ENCODE results near the gene TMEM200A. TPM values are rescaled to one million over a fixed set of nuclear protein-coding genes. Genes with fewer than 3 reads are reported as not detected.

The TMEM200A gene
- total RNA-seq, 2 experiments from 2014 or later, result 0.34 to 0.78 TPM

DNA sequence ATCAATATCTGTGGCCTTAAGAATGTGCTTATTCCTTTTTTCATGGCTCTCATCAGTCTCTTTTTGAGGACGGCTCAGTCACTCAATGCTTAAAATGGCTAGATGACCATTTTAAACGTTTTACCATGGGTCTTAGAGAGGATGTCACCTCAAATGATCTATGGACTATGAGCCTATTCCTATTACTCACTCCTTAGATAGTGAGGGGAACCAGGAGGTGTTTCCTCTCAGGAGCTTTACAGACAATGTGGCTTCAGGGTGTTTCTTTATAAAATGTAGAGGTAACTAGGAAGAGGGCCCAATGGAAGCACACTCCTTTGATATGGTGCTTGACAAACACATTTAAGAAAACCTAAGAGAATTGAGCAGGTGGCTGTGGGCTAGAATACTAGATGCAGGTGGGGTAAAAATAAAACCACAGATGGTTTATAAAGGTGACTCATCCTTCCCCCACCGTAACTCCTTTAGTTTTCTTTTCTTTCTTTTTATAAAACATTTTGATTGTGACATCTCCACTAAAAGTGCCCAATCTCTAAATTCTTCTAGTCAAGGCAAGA lies 1.5 kb upstream of the TMEM200A start:
- Mint-ChIP-seq H3K9me3 (peaks cover 10% of the 10 kb centered on the region), H3K4me1 (ENCODE audit: low read depth) (peaks cover 19% of the 10 kb centered on the region), H3K27ac (no peak overlapping the region), H3K36me3 (no peaks in the 10 kb centered on the region), H3K4me3 (peak overlapping the region; percentile 76), H3K27me3 (peaks cover 7% of the 10 kb centered on the region)
- intact Hi-C loops (cut with micrococcal nuclease), result no loop called here
- ChIA-PET POLR2A (no interaction called here), CTCF (interaction anchor here (3.3 kb wide), 1 partner anchor 334 kb away, joined by 27 read pairs; no protein-coding TSS in a partner anchor)
- no peak for DNase-seq

DNA sequence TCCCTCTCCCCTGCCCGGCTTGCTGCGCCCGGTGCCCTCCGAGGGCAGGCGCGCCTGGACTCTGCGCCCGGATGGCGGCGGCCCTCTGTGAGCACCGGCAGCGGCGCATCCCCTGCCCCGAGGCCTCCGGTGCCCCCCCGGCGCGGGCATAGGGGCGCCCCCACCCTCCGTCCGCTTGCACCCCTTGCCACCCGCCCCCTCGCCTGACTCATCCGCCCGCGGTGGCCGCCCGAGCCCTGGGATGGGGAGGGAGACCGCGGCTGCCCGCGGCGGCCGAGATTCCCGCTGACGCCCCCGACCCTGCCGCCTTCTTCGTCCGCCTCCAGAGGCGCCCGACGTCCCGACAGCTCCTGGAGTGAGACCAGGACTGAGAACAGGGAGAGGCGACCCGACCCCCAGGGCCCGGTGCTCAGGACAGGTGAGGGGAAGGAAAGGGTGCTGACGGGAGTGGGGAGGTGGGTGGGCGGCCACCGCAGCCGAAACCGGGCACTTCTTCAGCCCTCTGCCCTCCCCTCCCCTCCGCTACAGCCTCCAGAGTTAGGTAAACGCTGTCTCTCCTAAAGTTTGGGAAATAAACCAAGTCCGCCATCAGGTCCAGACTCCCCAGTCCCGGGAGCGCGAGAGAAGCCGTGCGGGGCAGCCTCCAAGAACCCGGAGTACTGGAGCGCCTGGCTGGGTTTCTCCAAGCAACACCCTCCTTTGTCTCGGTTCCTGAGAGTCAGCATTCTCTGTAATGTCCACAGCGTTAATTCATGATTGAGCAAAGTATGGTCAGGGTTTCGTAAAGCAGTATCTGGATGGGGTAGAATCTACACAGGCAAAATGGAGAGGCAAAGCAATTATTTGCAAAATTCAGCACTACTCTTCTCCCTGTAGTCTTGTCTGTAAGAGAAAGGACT lies 539 bp downstream of the TMEM200A start:
- H3K27ac Mint-ChIP-seq, result no peak overlapping the region
- H3K36me3 Mint-ChIP-seq, result no peaks in the 10 kb centered on the region
- CTCF ChIA-PET, result interaction anchor here (0.5 to 3.3 kb wide), 11 partner anchors 10 to 375 kb away, joined by 3 to 27 read pairs (median 3); no protein-coding TSS in a partner anchor
- POLR2A ChIA-PET, result no interaction called here
- DNase-seq, result peak; percentile 61
- H3K9me3 Mint-ChIP-seq, result no peaks in the 10 kb centered on the region
- peaks cover 7% of the 10 kb centered on the region for H3K27me3 Mint-ChIP-seq
- H3K4me3 Mint-ChIP-seq, result peak overlapping the region; percentile 76
- intact Hi-C loops (cut with micrococcal nuclease), result loop anchor here (5.0 kb wide), 2 partner anchors 146 to 229 kb away; no protein-coding TSS in a partner anchor
- H3K4me1 Mint-ChIP-seq (ENCODE audit: low read depth), result peaks cover 19% of the 10 kb centered on the region

DNA sequence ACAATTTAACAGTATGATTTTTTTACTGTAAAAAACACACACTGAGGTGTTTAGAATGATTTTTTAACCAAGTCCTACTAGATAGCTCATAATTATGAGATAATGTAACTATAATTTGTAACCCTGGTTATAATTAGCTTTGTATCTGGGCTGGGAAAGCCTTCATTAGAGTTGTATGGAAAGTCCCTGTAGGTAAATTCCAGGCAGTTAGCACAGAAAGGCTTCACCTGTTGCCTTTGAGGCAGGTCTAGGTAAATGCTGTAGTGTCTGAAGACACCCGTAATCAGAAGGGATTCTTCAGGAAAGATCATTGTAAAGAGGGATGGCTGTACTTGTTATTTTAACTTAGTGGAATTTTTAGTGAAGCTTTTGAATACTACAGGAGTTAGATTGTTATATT lies 1.9 kb downstream of the TMEM200A start:
- CTCF ChIA-PET, result interaction anchor here (1.3 to 2.2 kb wide), 2 partner anchors 14 to 331 kb away, joined by 6 to 8 read pairs; no protein-coding TSS in a partner anchor
- H3K27ac Mint-ChIP-seq, result no peak overlapping the region
- intact Hi-C loops (cut with micrococcal nuclease), result loop anchor here (5.0 kb wide), 2 partner anchors 145 to 230 kb away; no protein-coding TSS in a partner anchor
- POLR2A ChIA-PET, result no interaction called here
- H3K27me3 Mint-ChIP-seq, result peaks cover 7% of the 10 kb centered on the region
- H3K9me3 Mint-ChIP-seq, result no peaks in the 10 kb centered on the region
- peaks cover 19% of the 10 kb centered on the region for H3K4me1 Mint-ChIP-seq (ENCODE audit: low read depth)
- no peak overlapping the region for H3K4me3 Mint-ChIP-seq
- no peaks in the 10 kb centered on the region for H3K36me3 Mint-ChIP-seq
- no peak for DNase-seq

DNA sequence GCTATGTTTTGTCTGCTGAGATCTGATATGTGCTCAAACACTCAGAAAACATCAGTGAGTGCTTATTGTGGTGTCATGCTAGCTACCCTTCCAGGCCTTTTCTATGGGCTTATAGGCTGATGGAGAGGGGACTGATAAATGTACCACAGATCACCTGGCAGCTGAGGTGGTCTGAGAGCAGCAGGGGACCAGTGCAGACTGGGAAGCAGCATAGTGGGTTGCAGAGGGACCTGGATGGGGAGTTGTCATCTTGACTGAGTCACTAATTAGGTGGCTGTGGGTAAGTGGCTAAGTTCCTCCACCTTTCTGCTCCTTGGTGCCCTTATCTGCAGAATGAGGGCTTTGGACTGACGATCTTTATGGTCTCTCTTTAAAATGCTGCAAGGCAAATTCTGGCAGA lies 2.8 kb downstream of the TMEM200A start:
- POLR2A ChIA-PET, result no interaction called here

DNA sequence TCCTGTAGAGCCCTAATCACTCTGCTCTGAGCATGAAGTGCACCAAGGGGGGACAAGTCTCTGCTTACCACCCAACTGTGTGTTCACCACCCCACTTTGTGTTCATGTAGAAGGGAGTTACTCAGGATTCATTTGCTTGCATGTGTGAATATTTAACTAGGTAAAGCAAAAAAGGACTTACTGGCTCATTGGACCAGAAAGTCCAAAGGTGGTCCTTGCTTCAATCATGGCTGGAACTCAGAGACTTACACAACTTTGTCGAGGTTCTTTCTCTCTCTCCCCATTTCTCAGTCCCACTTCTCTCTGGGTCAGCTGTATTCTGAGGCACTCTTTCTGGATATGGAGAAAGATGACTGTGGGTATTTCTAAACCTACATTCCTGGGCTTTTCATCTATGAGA lies 4.0 kb downstream of the TMEM200A start:
- no peaks in the 10 kb centered on the region for H3K36me3 Mint-ChIP-seq
- ChIA-PET POLR2A (no interaction called here), CTCF (interaction anchor here (1.1 kb wide), 1 partner anchor 328 kb away, joined by 6 read pairs; no protein-coding TSS in a partner anchor)
- intact Hi-C loops (cut with micrococcal nuclease), result loop anchor here (5.0 kb wide), 2 partner anchors 142 to 233 kb away; no protein-coding TSS in a partner anchor
- H3K27me3 Mint-ChIP-seq, result peaks cover 2% of the 10 kb centered on the region
- peaks cover 14% of the 10 kb centered on the region for H3K4me1 Mint-ChIP-seq (ENCODE audit: low read depth)
- no peak overlapping the region for H3K27ac Mint-ChIP-seq
- DNase-seq, result no peak
- no peaks in the 10 kb centered on the region for H3K9me3 Mint-ChIP-seq
- no peak overlapping the region for H3K4me3 Mint-ChIP-seq

More for the DNA sequence above, 2.8 kb downstream of the TMEM200A start:
- Mint-ChIP-seq H3K36me3 (no peaks in the 10 kb centered on the region), H3K4me1 (ENCODE audit: low read depth) (peaks cover 19% of the 10 kb centered on the region), H3K9me3 (no peaks in the 10 kb centered on the region), H3K4me3 (no peak overlapping the region), H3K27me3 (peaks cover 3% of the 10 kb centered on the region), H3K27ac (no peak overlapping the region)
- CTCF ChIA-PET, result interaction anchor here (0.9 to 2.2 kb wide), 4 partner anchors 13 to 330 kb away, joined by 3 to 8 read pairs (median 6); no protein-coding TSS in a partner anchor
- intact Hi-C loops (cut with micrococcal nuclease), result loop anchor here (5.0 kb wide), 2 partner anchors 144 to 231 kb away; no protein-coding TSS in a partner anchor
- no peak for DNase-seq

DNA sequence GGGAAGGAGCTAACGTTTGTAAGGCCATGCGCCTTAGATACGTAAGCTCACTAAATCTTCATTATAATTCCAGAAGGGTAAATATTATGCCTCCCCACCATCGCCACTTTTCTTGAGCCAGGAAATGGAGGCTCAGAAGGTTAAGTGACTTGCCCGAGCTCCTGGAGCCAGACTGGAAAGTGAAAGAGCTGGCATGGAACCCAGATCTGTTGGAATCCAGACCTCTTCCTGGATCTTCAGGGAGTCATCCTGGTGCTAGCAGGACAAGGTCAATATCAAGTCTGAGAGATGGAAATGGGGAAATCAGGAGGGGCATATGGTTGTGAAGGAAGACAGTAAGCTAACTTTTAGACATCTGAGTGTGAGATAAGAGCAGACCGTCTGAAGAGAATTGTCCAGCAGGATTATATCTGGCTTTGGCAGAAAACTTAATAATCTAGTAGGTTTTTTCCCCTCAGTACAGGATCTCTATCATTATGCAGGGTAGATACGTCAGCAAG lies 6.2 kb downstream of the TMEM200A start:
- POLR2A ChIA-PET, result no interaction called here
- intact Hi-C loops (cut with micrococcal nuclease), result no loop called here

DNA sequence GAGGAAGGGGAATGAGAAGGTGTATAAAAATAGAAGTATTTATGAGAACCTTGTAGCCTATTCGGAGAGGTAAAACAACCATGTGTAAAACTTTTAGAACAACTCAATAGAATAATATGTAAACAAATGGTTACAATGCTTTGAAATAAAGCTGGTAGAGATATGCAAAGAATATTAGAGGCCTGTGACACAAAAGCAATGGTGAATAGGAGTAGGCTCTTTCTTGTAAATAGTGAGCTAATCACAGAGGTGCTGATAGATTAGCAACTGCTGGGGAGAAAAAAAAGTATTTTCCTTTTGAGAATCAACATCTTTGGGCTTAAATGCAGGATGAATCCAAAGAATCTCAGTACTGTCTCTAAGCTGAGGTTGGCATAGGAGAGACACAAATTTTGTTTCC lies 7.0 kb downstream of the TMEM200A start:
- peaks cover 3% of the 10 kb centered on the region for H3K4me1 Mint-ChIP-seq (ENCODE audit: low read depth)
- no peaks in the 10 kb centered on the region for H3K27me3 Mint-ChIP-seq
- CTCF ChIA-PET, result no interaction called here
- intact Hi-C loops (cut with micrococcal nuclease), result no loop called here
- H3K36me3 Mint-ChIP-seq, result no peaks in the 10 kb centered on the region
- H3K9me3 Mint-ChIP-seq, result no peaks in the 10 kb centered on the region
- POLR2A ChIA-PET, result no interaction called here
- H3K27ac Mint-ChIP-seq, result no peak overlapping the region
- no peak overlapping the region for H3K4me3 Mint-ChIP-seq
- DNase-seq, result no peak

More for the DNA sequence above, 6.2 kb downstream of the TMEM200A start:
- H3K4me3 Mint-ChIP-seq, result no peak overlapping the region
- peaks cover under 1% of the 10 kb centered on the region for H3K27me3 Mint-ChIP-seq
- peaks cover 6% of the 10 kb centered on the region for H3K4me1 Mint-ChIP-seq (ENCODE audit: low read depth)
- no peak overlapping the region for H3K27ac Mint-ChIP-seq
- no peaks in the 10 kb centered on the region for H3K9me3 Mint-ChIP-seq
- CTCF ChIA-PET, result interaction anchor here (0.8 to 1.1 kb wide), 2 partner anchors 10 to 387 kb away, joined by 3 to 4 read pairs; no protein-coding TSS in a partner anchor
- no peaks in the 10 kb centered on the region for H3K36me3 Mint-ChIP-seq
- no peak for DNase-seq

DNA sequence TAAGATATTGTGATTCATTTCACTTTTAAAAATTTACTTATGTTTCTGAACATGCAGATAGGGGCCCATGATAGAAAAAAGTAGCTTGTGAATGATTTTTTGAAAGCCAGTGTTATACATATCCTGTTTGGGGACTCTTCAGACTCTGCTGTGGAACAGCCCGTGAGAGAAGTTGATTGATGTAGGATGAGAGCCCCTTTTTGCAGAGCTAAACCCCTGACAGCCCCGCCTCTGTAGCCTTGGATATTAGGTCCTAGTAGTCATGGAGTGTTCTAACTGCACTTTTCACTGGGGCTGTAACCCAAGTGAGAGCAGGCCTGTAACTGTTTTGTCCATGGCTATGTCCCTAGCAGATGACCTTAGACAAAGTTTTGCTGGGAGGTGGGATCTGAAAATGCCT lies 8.2 kb downstream of the TMEM200A start:
- intact Hi-C loops (cut with micrococcal nuclease), result no loop called here

DNA sequence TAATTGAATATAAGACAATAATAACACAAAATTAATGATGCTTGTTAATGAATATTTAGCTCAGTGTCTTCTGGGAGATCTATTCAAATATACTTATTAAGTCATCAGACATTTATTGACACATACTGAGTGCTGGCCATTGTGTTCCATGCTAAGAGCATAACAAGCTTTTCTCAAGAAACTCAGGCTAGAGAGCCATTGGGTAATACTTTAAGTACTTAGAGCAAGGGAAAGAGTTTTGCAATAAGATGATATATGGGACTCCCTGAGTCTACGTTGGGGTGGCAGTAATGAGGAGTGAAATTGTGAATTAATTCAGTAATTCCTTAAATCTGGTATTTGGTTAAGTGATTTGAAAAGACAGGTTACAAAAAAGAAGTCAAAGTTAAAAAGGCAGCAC lies 11.1 kb downstream of the TMEM200A start:
- CTCF ChIA-PET, result no interaction called here

More for the DNA sequence above, 8.2 kb downstream of the TMEM200A start:
- DNase-seq, result no peak
- Mint-ChIP-seq H3K36me3 (no peaks in the 10 kb centered on the region), H3K4me1 (ENCODE audit: low read depth) (no peaks in the 10 kb centered on the region), H3K9me3 (no peaks in the 10 kb centered on the region), H3K27ac (no peak overlapping the region), H3K4me3 (no peak overlapping the region), H3K27me3 (no peaks in the 10 kb centered on the region)
- ChIA-PET POLR2A (no interaction called here), CTCF (interaction anchor here (1.1 kb wide), 1 partner anchor 324 kb away, joined by 4 read pairs; no protein-coding TSS in a partner anchor)

DNA sequence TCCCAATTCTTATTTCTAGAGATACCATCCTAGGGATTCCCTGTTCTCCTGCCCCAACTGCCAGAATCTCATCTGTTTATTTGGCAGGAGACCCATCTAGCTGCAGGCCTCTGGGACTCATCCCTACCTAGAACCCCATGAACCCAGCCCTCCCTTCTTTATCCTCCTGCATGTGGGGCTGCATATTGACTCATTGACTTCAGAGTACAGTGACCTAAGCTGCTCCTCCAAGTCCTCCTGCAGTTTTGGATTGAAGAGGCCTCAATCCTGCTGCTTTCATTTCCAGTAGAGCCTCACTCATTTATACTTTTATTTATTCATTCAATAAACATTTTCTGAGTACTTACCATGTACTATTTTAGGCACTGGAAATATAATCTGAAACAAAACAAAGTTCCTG lies 11.6 kb downstream of the TMEM200A start:
- POLR2A ChIA-PET, result no interaction called here

More for the DNA sequence above, 11.1 kb downstream of the TMEM200A start:
- peaks cover 10% of the 10 kb centered on the region for H3K4me1 Mint-ChIP-seq (ENCODE audit: low read depth)
- no peak overlapping the region for H3K4me3 Mint-ChIP-seq
- no peak overlapping the region for H3K27ac Mint-ChIP-seq
- no peaks in the 10 kb centered on the region for H3K36me3 Mint-ChIP-seq
- POLR2A ChIA-PET, result no interaction called here
- no peaks in the 10 kb centered on the region for H3K9me3 Mint-ChIP-seq
- no peaks in the 10 kb centered on the region for H3K27me3 Mint-ChIP-seq
- intact Hi-C loops (cut with micrococcal nuclease), result no loop called here
- DNase-seq, result no peak

DNA sequence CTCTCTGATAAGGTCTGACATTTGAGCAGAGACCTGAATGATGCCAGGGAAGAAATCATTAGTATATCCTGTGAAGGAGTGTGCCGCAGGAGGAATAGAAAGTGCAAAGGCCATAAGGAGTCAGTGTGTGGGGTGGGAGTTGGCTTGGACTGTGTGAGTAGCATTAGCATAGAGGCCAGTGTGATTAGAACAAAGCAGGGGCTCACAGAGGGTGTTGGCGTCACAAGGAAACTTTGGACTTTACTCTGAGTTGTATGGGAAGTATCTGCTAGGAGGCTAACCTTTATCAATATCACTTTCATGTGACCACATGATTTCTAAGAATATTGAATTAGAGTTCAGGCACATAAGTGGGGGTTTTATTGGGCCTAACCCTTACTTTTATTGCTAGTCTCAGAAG lies 12.1 kb downstream of the TMEM200A start:
- CTCF ChIA-PET, result no interaction called here
- intact Hi-C loops (cut with micrococcal nuclease), result no loop called here
- POLR2A ChIA-PET, result no interaction called here

More for the DNA sequence above, 11.6 kb downstream of the TMEM200A start:
- H3K4me3 Mint-ChIP-seq, result no peak overlapping the region
- CTCF ChIA-PET, result no interaction called here
- H3K4me1 Mint-ChIP-seq (ENCODE audit: low read depth), result peaks cover 14% of the 10 kb centered on the region
- H3K9me3 Mint-ChIP-seq, result no peaks in the 10 kb centered on the region
- no peaks in the 10 kb centered on the region for H3K27me3 Mint-ChIP-seq
- no peaks in the 10 kb centered on the region for H3K36me3 Mint-ChIP-seq
- no peak overlapping the region for H3K27ac Mint-ChIP-seq
- no peak for DNase-seq
- intact Hi-C loops (cut with micrococcal nuclease), result no loop called here

DNA sequence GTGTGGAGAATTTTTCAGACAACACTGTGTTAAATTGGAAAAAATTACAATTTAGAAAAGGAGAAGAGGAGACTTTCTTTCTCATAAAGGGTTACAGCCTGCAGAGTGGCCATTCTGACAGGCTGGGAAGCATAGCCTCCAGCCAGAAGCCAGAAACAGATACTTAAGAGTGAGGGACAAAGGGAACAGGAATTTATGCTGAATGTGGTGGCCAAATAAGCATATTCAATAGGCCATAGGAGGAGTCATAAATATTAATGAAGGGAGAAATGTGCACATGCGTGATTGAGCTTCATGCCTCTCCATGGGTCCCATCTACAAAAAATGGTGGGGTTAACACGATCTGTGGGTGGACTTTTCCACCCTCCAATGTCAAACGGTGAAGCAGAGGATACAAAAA lies 13.4 kb downstream of the TMEM200A start:
- ChIA-PET POLR2A (no interaction called here), CTCF (no interaction called here)
- intact Hi-C loops (cut with micrococcal nuclease), result no loop called here

More for the DNA sequence above, 12.1 kb downstream of the TMEM200A start:
- Mint-ChIP-seq H3K27me3 (no peaks in the 10 kb centered on the region), H3K4me3 (no peak overlapping the region), H3K27ac (no peak overlapping the region), H3K4me1 (ENCODE audit: low read depth) (peaks cover 19% of the 10 kb centered on the region), H3K9me3 (no peaks in the 10 kb centered on the region), H3K36me3 (no peaks in the 10 kb centered on the region)
- no peak for DNase-seq

More for the DNA sequence above, 13.4 kb downstream of the TMEM200A start:
- H3K36me3 Mint-ChIP-seq, result no peaks in the 10 kb centered on the region
- no peak overlapping the region for H3K4me3 Mint-ChIP-seq
- H3K27ac Mint-ChIP-seq, result no peak overlapping the region
- no peak for DNase-seq
- H3K4me1 Mint-ChIP-seq (ENCODE audit: low read depth), result peaks cover 19% of the 10 kb centered on the region
- H3K9me3 Mint-ChIP-seq, result no peaks in the 10 kb centered on the region
- H3K27me3 Mint-ChIP-seq, result no peaks in the 10 kb centered on the region

Data from activated CD4-positive, alpha-beta memory T cell treated with anti-CD3 and anti-CD28 coated beads for 36 hours (primary cell).